ENCODE results near the gene ANKHD1.

Gene ANKHD1

GRCh38 chr5:140544986-140545385 lies 143.4 kb downstream of the ANKHD1 start:
- no peak for DNase-seq

DNA sequence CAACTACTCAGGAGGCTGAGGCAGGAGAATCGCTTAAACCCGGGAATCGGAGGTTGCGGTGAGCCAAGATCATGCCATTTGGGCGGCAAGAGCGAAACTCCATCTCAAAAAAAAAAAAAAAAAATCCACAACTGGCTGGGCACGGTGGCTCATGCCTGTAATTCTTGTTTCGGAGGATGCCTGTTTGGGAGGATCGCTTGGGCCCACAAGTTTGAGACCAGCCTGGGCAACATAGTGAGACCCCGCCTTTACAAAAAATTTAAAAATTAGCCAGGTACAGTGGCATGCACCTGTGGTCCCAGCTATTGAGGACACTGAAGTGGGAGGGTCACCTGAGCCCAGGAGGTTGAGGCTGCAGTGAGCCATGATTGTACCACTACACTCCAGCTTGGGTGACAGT lies 144.0 kb downstream of the ANKHD1 start:
- no peak for DNase-seq

DNA sequence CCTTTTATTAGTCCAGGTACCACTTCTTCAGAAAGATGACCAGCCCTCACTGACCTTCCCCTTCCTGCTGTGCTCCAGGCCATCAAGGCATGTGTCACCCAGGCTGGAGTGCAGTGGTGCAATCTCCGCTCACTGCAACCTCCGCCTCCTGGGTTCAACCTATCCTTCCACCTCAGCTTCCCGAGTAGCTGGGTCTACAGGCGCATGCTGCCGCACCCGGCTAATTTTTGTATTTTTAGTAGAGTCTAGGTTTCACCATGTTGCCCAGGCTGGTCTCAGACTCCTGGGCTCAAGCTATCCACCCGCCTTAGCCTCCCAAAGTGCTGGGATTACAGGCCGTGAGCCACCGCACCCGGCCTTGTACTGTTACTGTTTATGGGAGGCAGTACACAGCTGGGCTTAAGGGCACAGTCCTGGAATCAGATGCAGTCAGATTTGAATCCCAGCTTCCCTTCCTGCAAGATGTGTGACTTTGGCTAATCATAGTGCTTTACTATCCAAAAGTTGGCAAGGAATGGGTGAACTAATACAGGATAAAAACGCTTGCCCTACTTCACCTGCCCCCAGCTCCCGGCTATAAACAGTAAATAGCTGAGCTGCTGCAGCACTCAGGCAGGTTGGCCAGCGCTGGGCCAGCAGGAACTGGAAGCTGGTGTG lies 145.3 kb downstream of the ANKHD1 start:
- DNase-seq: no peak

- peak; percentile 52 to 97 (median 91) for DNase-seq
Observed at GRCh38 chr5:140547508-140548299, 146.1 kb downstream of the ANKHD1 start, which contains the start of gene EIF4EBP3. Gene EIF4EBP3, plus strand, starts transcription at chr5:140547662. Its CDS starts 76 bp downstream, at chr5:140547738.

DNA sequence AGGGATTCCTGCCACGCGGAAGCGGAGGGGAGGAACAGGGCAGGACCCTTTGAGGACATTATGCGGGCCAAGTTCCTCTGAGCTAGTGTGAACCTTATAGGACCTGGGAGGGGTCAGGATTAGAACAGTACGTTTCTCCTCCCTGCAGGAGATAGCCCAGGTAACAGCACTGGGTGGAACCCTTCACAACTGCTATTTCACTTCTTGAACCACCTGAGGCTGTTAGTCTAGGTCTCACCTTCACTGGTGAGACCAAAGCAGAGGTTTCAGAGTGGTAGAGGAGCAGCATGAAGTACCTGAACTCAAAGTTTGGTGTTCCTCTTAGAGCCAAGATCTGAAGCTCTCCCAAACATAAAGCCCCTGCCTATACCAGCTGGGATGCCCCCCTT lies 146.7 kb downstream of the ANKHD1 start:
- no peak for DNase-seq

DNA sequence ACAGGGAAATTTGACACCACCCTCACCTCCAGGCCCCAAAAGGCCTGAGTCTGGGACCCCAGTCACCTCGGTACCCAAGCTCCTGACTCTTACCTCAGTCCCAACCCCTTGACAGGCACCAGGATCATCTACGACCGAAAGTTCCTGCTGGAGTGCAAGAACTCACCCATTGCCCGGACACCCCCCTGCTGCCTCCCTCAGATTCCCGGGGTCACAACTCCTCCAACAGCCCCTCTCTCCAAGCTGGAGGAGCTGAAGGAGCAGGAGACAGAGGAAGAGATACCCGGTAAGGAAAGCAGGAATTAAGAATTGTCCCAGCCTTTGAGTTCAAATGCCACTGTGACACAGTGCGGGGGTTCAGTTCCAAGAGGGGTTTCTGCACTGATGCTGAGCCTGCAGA lies 147.2 kb downstream of the ANKHD1 start:
- no peak for DNase-seq

DNA sequence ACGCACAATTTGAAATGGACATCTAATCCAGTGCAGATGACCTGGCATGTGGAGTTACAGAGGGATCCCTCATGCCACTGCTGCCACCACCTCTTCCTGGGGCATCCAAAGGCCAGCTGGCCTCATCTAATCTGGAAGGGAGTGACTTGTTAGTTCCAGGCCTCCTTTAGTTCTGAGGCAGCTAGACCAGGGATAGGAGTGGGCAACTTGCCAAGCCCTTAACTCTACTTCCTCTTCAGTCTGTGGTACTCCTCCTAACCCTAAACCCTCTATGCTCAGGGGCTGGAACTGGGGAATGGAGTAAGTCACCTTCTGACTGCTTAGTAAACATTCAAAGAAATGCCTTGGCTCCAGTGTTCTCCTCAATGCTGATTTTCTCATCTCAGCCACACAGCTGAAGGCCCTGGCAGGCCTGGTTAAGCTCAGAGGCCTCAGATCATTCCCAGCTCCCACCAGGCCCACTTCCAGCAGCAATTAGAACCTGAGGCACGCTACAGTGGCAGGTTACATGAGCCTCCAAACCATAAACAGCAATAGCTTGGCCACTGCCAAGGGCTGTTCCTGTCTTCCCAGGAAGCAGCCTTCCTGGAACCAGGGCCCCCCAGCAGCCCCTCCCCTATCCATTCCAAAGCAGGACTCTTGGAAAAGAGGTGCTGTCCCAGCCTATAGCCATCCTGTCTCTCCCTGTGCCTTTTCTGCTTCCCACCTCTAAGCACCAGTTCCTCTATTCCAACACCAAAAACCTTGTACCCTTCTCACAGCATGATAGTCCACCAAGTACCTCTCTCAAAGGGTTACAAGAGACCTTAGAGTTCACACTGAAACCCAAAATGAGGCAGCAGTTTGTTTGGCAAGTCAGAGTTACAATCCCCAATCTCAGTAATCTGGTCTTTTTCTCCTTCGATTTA lies 147.9 kb downstream of the ANKHD1 start:
- peak in 3 of 14 donors; percentile 16 to 39 (median 24) for DNase-seq

DNA sequence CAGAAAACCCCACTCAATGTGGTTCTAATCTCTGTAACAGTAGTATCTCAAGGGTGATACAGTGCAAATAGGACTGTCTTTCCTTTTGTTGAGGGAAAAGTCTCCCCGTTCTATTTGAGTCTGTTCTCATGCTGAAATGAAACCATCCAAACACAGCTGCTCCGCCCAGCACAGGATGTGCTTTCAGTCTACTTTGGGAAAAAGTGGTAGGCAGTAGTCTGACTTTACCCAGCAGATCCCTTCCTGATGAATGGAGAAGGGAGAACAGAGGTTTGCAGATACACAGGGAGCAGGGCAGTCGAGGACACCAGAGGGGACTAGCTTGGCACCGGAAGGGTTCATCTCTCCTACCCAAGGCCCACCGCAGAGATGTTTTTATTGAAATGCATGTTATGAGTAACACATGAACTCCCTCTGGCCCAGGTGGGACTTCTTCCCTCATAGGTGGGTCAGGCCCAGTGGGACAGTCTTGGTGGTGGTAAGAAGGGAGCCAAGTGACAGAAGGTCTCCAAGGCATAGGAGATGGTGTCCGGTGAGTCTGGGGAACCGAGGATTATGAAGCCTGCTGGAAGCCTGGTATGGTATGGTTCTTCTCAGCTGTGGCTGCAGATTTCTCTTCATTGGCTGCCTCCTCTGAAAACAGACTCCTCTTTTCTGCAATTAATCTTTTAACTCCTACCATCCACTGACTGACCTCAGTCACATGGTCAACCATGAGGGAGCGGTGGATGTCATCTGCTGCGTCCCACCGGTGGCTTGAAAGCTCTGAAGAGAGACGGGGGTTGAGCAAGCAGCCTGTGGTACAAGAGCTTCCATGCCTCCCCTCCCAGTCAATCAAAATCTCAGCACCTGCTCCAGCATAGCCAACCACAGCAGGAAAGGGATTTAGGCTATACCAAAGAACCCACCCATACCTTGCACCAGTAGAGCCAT lies 148.8 kb downstream of the ANKHD1 start:
- DNase-seq: no peak

- DNase-seq: no peak
Observed at GRCh38 chr5:140551872-140552271, 150.2 kb downstream of the ANKHD1 start.

DNA sequence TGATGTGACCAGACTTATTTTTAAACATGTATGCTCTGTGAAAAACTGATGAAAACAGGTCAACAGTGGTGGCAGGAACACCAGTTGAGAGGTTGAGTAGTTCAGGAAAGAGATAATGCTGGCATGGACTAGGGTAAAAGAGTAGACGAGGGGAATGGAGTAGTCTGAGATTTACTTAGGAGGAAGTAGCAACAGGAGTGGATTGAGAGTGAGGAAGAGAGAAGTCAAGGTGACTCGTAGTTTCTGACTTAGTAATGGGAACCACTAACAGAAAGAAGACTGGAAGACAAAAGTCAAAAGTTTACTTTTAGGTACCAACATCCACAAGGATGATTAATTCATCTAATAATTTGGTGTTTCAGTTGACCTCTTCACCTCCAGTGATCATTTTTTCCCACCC lies 152.0 kb downstream of the ANKHD1 start:
- DNase-seq: no peak

- DNase-seq: no peak
Observed at GRCh38 chr5:140554454-140554853, 152.8 kb downstream of the ANKHD1 start.

GRCh38 chr5:140555747-140556312 lies 154.2 kb downstream of the ANKHD1 start:
- no peak for DNase-seq

DNA sequence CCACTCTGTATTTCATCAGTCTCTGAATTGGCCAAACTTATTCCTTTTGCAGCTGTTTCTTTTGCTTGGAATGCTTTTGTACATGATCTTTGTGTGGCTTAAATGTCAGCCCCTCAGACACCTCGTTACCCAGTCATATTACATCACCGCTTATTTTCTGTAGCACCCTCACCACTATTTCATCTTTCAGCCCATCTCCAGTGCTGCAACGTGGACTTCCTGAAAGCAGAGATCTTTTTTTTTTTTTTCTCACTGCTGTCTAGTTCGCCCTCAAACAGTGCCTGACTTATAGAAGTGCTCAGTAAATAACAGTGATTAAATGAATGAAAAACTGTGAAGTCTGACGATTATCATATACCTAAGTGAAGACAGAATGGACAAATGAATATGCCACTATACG lies 154.8 kb downstream of the ANKHD1 start:
- no peak for DNase-seq

- DNase-seq: peak; percentile 39 to 95 (median 90)
Observed at GRCh38 chr5:140557136-140557805, 155.6 kb downstream of the ANKHD1 start, which contains the start of gene SRA1. Gene SRA1, minus strand, starts transcription at chr5:140557473. Its CDS starts 21 bp downstream, at chr5:140557452.

DNA sequence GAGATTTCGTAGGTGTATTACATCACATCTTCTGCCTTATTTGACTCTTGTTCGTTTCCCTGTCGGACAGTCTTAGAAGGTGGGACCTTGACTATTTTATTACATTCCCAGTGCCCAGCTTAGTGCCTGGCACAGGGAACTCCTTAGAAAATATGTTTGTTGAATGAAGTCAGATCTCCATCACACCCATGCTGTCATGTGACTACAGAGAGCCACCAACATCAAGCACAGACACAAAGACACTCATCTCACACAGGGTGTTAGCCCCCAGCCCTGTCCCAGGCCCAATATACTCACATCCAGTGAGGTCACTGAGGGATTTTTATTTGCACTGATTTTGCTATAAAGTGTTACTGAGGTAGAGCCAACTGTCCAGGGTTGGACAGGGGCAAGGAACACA lies 156.3 kb downstream of the ANKHD1 start:
- DNase-seq: no peak

GRCh38 chr5:140558542-140558941 lies 156.9 kb downstream of the ANKHD1 start:
- DNase-seq: no peak

- no peak for DNase-seq
Observed at GRCh38 chr5:140560227-140560626, 158.6 kb downstream of the ANKHD1 start.

GRCh38 chr5:140561753-140562523 lies 160.3 kb downstream of the ANKHD1 start:
- DNase-seq: no peak

GRCh38 chr5:140563596-140563995 lies 162.0 kb downstream of the ANKHD1 start:
- peak in 1 of 14 donors; percentile 47 for DNase-seq
